ENCODE data around the gene NOTCH3. TPM values are rescaled to one million over a fixed set of nuclear protein-coding genes. Genes with fewer than 3 reads are reported as not detected.

Gene NOTCH3
- total and polyA plus RNA-seq, 2 of the 8 experiments (the other 6 are each of a cell fraction or from before 2014, with no cell fraction given) = 37.5 to 107 TPM

DNA sequence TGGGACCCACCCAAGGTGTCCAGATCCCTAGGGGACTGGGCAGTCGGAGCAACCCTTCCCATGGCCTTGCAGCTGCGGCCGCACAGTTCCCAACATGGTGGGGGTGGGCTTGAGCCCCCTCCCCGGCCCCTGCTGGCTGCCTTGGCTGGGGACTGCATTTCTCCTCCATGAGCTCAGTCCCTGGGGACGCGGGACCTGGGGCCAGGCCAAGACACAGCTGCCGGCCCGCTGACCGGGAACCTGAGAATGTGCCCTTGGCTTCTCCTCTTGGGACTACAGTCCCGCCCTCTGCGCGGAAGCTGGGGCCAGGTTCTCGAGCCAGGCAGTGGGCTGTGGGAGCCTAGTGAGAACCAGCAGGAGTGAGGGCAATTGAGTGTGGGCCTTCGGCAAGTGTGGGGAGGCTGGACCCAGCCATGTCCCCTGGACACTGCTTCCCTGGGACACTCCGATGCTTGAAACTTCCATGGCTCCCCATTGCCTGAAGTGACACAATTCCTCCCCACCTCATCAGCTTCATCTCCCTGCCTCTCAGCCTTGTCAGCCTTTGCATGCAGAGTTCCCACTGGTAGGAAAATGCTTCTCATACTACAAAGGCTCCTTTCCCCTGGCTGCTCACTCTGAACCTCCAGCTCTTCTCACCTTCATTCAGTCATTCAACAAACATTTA lies 13.1 kb upstream of the NOTCH3 start:
- Histone ChIP-seq H2AFZ (ENCODE audit: low read length) (no peak overlapping the region), H3K23me2 (ENCODE audit: low read depth, low read length) (no peaks in the 10 kb centered on the region), H3K56ac (replicated peaks; ENCODE audit: insufficient read length, low read depth, low read length) (no peak overlapping the region), H3K4me1 (replicated peaks in 1 of 4; ENCODE audit: control insufficient read depth in 3 of 4, insufficient read depth in 4 of 4, low read length in 3 of 4) (no peaks in the 10 kb centered on the region), H4K20me1 (replicated peaks in 1 of 2; ENCODE audit: control insufficient read depth in 1 of 2, insufficient read depth in 2 of 2, low read length in 2 of 2) (peaks cover 0 to 1% of the 10 kb centered on the region in 2 experiments), H3K9ac (replicated peaks in 1 of 4; ENCODE audit: extremely low read depth in 1 of 4, low read depth in 3 of 4, low read length in 3 of 4) (no peak overlapping the region), H4K5ac (ENCODE audit: insufficient read length, low read depth, low read length) (no peak overlapping the region), H3K27me3 (replicated peaks in 1 of 4; ENCODE audit: control insufficient read depth in 3 of 4, extremely low read depth in 1 of 4, insufficient read depth in 3 of 4, low read length in 3 of 4) (no peaks in the 10 kb centered on the region), H3K79me2 (ENCODE audit: control insufficient read depth in 1 of 2, insufficient read depth in 2 of 2, low read length in 2 of 2) (no peaks in the 10 kb centered on the region), H4K91ac (replicated peaks; ENCODE audit: insufficient read length, low read length) (no peak overlapping the region), H2BK12ac (ENCODE audit: low read depth, low read length) (no peak overlapping the region), H3K4me3 (ENCODE audit: extremely low read depth in 1 of 4, insufficient read depth in 2 of 4, low read depth in 3 of 4, low read length in 4 of 4) (no peak overlapping the region), H3K4me2 (ENCODE audit: insufficient read depth in 1 of 2, low read depth in 2 of 2, low read length in 2 of 2) (no peak overlapping the region), H3K18ac (ENCODE audit: extremely low read depth, low read length) (no peak overlapping the region), H2BK120ac (replicated peaks; ENCODE audit: low read depth, low read length) (no peak overlapping the region), H3K4ac (replicated peaks; ENCODE audit: insufficient read length, low read depth, low read length) (no peak overlapping the region), H3K9me3 (ENCODE audit: insufficient read depth in 2 of 2, low read depth in 1 of 2, low read length in 1 of 2) (no peaks in the 10 kb centered on the region), H3K36me3 (ENCODE audit: control insufficient read depth in 2 of 4, insufficient read depth in 4 of 4, low read length in 3 of 4) (no peaks in the 10 kb centered on the region), H2BK5ac (ENCODE audit: low read depth, low read length) (no peak overlapping the region), H3K79me1 (ENCODE audit: low read depth, low read length) (no peaks in the 10 kb centered on the region), H2AK5ac (ENCODE audit: low read depth, low read length) (no peak overlapping the region), H2BK20ac (ENCODE audit: low read length) (no peak overlapping the region), H3K27ac (ENCODE audit: low read depth, low read length) (no peak overlapping the region), H4K8ac (ENCODE audit: extremely low read depth, insufficient read depth, low read length) (peak overlapping the region; percentile 25; the same call in 1 of the 2 replicates), H2BK15ac (ENCODE audit: low read length) (no peak overlapping the region), H3K23ac (ENCODE audit: insufficient read length) (no peak overlapping the region), H3K14ac (ENCODE audit: insufficient read length) (no peak overlapping the region)
- FAIRE-seq (no peak), DNase-seq (ENCODE audit: low read depth in 1 of 2, low spot score in 2 of 2) (no peak)
- WGBS, 2 experiments (ENCODE audit: extremely low coverage in 1 of 2, insufficient coverage in 1 of 2, insufficient read length in 1 of 2, insufficient replicate concordance in 2 of 2, low coverage in 1 of 2, low lambda C conversion rate in 2 of 2, missing lambda C conversion rate in 1 of 2) = 93% methylated on average over 13 of the region's 15 CpGs; no CpG with 5 or more reads in 1 of the 2 experiments
- ChIA-PET CTCF (ENCODE audit: partially characterized antibody) (interaction anchor here (0.6 to 1.8 kb wide), 5 partner anchors 11 to 59 kb away, joined by 3 to 5 read pairs (median 3); partner anchors contain the start of gene NOTCH3), POLR2A (ENCODE audit: partially characterized antibody) (interaction anchor here (1.2 to 2.0 kb wide), 6 partner anchors 10 to 37 kb away, joined by 3 to 6 read pairs (median 3); no protein-coding TSS in a partner anchor)
- TF ChIP-seq JUND (IDR thresholded peaks at IDR 0.05; ENCODE audit: low read length) (no peak), SIX5 (IDR thresholded peaks at IDR 0.05; ENCODE audit: low read depth, low read length) (no peak), CHD2 (IDR thresholded peaks at IDR 0.05; ENCODE audit: low read length) (no peak), TEAD4 (IDR thresholded peaks at IDR 0.05; ENCODE audit: low read depth, low read length) (no peak), TAF1 (IDR thresholded peaks at IDR 0.05; ENCODE audit: low read depth, low read length) (no peak), GABPA (IDR thresholded peaks at IDR 0.05; ENCODE audit: borderline replicate concordance, insufficient read depth, low read length) (no peak), EP300 (IDR thresholded peaks at IDR 0.05; ENCODE audit: borderline replicate concordance in 1 of 2, low read depth in 2 of 2, low read length in 2 of 2) (no peak), TCF12 (IDR thresholded peaks at IDR 0.05; ENCODE audit: low read depth, low read length) (no peak), POLR2A (IDR thresholded peaks at IDR 0.05; ENCODE audit: control extremely low read depth in 1 of 2, low read depth in 2 of 2, low read length in 2 of 2) (no peak), MAFK (IDR thresholded peaks at IDR 0.05; ENCODE audit: low read depth, low read length) (no peak), YY1 (IDR thresholded peaks at IDR 0.05; ENCODE audit: low read depth, low read length) (no peak)
- TF ChIP-seq, protein P1, sequence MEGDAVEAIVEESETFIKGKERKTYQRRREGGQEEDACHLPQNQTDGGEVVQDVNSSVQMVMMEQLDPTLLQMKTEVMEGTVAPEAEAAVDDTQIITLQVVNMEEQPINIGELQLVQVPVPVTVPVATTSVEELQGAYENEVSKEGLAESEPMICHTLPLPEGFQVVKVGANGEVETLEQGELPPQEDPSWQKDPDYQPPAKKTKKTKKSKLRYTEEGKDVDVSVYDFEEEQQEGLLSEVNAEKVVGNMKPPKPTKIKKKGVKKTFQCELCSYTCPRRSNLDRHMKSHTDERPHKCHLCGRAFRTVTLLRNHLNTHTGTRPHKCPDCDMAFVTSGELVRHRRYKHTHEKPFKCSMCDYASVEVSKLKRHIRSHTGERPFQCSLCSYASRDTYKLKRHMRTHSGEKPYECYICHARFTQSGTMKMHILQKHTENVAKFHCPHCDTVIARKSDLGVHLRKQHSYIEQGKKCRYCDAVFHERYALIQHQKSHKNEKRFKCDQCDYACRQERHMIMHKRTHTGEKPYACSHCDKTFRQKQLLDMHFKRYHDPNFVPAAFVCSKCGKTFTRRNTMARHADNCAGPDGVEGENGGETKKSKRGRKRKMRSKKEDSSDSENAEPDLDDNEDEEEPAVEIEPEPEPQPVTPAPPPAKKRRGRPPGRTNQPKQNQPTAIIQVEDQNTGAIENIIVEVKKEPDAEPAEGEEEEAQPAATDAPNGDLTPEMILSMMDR (IDR thresholded peaks at IDR 0.05; ENCODE audit: control extremely low read depth in 1 of 3, insufficient read depth in 1 of 3, low read depth in 1 of 3, low read length in 3 of 3) = no peak

All from H1 (cell line).